ENCODE data around the gene MAP2K3.
"Not testable (repeated sequence)": the region's sequence is repeated elsewhere in the genome, so short reads cannot be mapped to it uniquely, and the experiment has no call there.

DNA sequence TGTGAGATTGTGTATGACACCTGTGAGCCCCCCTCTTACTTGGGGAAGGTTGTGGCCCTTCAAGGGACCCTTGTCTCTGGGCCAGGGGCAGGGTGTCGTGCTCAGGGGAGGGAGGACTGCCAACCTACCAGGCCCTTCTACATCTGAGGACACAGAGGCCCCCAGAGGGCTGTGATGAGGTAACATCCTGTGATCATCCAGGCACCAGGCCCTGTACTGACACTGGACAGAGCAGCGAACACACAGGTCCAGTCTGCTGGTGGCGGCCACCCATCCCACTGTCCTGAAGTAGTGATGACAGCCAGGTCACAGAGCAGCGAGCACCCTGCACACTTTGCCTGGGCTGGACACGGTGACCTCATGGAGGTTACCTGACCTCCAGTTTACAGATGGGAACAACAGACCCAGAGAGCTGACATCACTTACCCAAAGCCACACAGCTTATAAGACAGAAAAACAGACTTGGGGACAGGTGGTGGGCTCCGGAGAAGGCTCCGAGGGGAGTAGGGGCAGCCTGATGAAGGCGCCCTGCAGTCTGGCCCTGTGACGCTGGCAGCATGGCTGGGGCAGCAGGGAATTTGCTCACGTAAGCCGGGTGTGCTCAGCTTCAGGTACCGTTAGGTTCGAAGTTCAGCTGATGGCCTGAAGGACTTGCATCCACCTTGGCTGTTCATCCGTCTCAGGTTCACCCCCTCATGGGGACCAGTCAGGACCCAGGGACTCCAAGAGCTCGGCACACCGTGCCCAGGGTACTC is 30.9 kb downstream of the MAP2K3 start:
- TF ChIP-seq, protein P1, sequence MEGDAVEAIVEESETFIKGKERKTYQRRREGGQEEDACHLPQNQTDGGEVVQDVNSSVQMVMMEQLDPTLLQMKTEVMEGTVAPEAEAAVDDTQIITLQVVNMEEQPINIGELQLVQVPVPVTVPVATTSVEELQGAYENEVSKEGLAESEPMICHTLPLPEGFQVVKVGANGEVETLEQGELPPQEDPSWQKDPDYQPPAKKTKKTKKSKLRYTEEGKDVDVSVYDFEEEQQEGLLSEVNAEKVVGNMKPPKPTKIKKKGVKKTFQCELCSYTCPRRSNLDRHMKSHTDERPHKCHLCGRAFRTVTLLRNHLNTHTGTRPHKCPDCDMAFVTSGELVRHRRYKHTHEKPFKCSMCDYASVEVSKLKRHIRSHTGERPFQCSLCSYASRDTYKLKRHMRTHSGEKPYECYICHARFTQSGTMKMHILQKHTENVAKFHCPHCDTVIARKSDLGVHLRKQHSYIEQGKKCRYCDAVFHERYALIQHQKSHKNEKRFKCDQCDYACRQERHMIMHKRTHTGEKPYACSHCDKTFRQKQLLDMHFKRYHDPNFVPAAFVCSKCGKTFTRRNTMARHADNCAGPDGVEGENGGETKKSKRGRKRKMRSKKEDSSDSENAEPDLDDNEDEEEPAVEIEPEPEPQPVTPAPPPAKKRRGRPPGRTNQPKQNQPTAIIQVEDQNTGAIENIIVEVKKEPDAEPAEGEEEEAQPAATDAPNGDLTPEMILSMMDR (conservative IDR thresholded peaks at IDR 0.05; ENCODE audit: low read length), result not testable (repeated sequence)
- not testable (repeated sequence) for TF ChIP-seq EZH2phosphoT487 (IDR thresholded peaks at IDR 0.05; ENCODE audit: borderline replicate concordance, low read depth, low read length)
